Lower leg skin (tissue), 4 donors: Measurements from ENCODE around the gene CFAP157. TPM values are rescaled to one million over a fixed set of nuclear protein-coding genes. Genes with fewer than 3 reads are reported as not detected.

Experiments
- DNase-seq, 2 donors: peaks; one replicate each; pipeline ENCODE4 v3.0.0-alpha.2; 2019; ENCODE audit warnings: low spot score in 2 of 2
- H3K4me3 ChIP-seq: fragments of 200-600 bp; sonication (generic); 2 replicates; pipeline ENCODE4 v1.5.1; 2017; ENCODE audit warnings: mild to moderate bottlenecking, low read depth; ENCODE audit not compliant: poor library complexity, severe bottlenecking
- POLR2A ChIP-seq, 2 donors: fragments of 450-650 bp; IDR thresholded peaks; one replicate each; pipeline ENCODE4 v1.6.1; 2016 to 2017; ENCODE audit warnings: antibody characterized with exemption in 2 of 2, mild to moderate bottlenecking in 1 of 2, moderate library complexity in 1 of 2
- WGBS, 2 donors: methylation state at CpG; one replicate each; pipeline ENCODE4 v1.1.5; 2018; 5-methylcytosine and 5-hydroxymethylcytosine counted together
- intact Hi-C: fragments of 100-400 bp; cut with DNase I; formaldehyde crosslinking; loops from one replicate; pipeline ENCODE4 v1.15.0; 2023; ENCODE audit warnings: low total_unique reads
- total RNA-seq, 4 donors: library from RNA; depleted of rRNA; stranded (reverse); fragments of >200 nt; gene quantifications; one replicate each; pipeline ENCODE4 v1.1.0, GENCODE V29; 2016
- TF ChIP-seq, protein P1 (sequence below), 3 donors: fragments of 450-650 bp; IDR thresholded peaks; one replicate each; pipeline ENCODE4 v1.5.1; 2016; ENCODE audit warnings: antibody characterized with exemption in 3 of 3, mild to moderate bottlenecking in 3 of 3, moderate library complexity in 2 of 3

Gene CFAP157
- total RNA-seq, 4 donors from 2014 or later = 0.23 TPM; not detected in 3

DNA sequence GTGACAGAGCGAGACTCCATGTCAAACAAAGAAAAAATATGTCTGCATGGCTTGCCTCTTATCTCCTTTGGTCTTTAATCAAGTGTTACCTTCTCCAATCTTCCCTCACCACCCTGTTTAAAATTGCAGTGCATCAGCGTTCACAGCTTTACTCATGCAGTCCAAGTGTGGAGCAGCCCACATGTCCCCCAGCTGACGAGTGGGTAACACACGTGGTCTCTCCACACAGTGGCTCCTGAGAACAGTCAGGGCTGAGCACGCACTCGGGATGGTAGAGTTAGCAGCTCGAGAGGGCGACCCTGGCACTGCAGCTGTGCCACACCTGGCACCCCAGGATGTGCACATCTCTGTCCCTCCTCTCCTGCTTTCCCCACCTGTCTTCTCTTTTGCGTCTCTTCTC is 25.9 kb upstream of the CFAP157 start:
- no peak for DNase-seq
- 85 to 86% methylated on average over 9 of the region's 9 CpGs for WGBS, 2 donors
- no peak overlapping the region for H3K4me3 ChIP-seq
- intact Hi-C loops = loop anchor here (10.0 kb wide), 1 partner anchor 46 kb away; no protein-coding TSS in a partner anchor
- TF ChIP-seq, protein P1, sequence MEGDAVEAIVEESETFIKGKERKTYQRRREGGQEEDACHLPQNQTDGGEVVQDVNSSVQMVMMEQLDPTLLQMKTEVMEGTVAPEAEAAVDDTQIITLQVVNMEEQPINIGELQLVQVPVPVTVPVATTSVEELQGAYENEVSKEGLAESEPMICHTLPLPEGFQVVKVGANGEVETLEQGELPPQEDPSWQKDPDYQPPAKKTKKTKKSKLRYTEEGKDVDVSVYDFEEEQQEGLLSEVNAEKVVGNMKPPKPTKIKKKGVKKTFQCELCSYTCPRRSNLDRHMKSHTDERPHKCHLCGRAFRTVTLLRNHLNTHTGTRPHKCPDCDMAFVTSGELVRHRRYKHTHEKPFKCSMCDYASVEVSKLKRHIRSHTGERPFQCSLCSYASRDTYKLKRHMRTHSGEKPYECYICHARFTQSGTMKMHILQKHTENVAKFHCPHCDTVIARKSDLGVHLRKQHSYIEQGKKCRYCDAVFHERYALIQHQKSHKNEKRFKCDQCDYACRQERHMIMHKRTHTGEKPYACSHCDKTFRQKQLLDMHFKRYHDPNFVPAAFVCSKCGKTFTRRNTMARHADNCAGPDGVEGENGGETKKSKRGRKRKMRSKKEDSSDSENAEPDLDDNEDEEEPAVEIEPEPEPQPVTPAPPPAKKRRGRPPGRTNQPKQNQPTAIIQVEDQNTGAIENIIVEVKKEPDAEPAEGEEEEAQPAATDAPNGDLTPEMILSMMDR (IDR thresholded peaks at IDR 0.05) = no peak
- TF ChIP-seq POLR2A (IDR thresholded peaks at IDR 0.05) = no peak

DNA sequence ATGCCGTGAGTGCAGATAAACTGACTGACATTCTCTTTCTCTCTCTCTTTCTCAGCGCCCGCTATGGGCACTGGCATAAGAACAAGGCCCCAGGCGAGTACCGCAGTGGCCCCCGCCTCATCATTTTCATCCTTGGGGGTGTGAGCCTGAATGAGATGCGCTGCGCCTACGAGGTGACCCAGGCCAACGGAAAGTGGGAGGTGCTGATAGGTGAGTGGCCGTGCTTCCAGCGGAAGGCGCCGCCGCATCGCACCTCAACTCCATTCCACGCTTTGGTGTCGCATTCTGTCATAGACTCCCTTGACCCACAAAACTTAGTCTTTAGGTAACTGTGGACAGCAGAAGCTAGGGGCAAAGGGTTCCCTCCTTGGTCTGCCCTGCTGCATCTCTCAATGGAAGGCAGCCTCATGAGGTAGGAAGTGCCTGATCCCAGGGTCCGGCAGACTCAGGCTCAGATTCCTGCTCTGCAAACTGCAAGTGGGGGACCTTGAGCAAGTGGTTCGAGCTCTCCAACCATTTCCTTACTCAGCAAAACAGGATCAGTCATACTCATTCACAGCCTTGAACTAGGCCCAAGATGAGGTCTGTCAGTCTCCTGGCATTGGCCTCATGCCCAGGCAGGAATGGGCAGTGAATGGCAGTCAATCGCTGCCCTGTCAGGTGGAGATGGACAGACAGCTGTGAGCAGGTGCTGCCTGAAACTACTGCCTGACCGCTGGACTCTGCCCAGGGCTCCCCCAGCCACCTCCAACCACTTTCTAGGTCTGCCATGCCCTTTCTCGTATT is 24.2 kb upstream of the CFAP157 start:
- TF ChIP-seq, protein P1 (IDR thresholded peaks at IDR 0.05) = no peak
- TF ChIP-seq POLR2A (IDR thresholded peaks at IDR 0.05) = no peak
- intact Hi-C loops = loop anchor here (10.0 kb wide), 1 partner anchor 48 kb away; no protein-coding TSS in a partner anchor
- no peak overlapping the region for H3K4me3 ChIP-seq
- WGBS, 2 donors = 91 to 94% methylated on average over 23 of the region's 23 CpGs
- DNase-seq = no peak

DNA sequence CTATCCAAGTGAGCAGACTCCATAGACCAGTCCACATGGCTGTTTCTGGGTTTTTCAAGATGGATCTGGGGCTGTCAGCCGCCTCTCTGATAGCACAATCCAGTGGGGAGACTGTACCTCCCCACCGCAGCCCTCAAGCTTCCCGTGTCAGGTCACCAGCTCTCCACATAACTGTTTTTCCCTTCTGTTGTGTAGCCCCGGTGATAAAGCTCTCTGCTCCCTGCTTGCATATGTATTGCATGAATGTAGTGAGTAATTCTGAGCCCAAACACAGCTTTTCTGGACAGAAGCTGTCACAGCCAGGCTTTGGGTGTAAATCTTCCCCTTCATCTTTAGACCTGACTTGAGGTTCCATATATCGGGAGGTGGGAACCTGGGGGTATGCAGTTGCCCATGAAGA is 23.1 kb upstream of the CFAP157 start:
- intact Hi-C loops = loop anchor here (10.0 kb wide), 1 partner anchor 49 kb away; no protein-coding TSS in a partner anchor
- no peak for DNase-seq
- 84 to 89% methylated on average over 5 of the region's 5 CpGs for WGBS, 2 donors
- no peak overlapping the region for H3K4me3 ChIP-seq
- TF ChIP-seq POLR2A (IDR thresholded peaks at IDR 0.05) = no peak
- TF ChIP-seq, protein P1 (IDR thresholded peaks at IDR 0.05) = no peak

DNA sequence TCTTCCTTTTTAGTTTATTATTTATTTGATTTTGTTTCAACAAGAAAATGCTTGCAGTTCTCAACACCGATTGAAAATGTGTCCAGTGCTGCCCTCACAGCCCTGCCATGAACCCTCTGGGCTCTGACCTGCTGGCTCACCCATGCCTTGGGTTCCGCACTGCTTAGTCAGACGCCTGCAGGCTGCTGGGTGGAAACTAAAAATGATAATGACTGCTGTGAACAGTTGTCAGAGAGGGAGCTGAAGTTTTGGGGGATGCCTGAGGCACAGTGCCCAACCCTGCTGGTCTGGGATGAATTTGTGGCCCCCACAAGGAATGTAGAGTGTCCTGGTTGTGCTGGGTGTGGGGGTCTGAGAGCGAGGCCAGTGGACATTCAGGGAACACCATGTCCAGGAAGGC is 22.2 kb upstream of the CFAP157 start:
- intact Hi-C loops = loop anchor here (10.0 kb wide), 1 partner anchor 50 kb away; no protein-coding TSS in a partner anchor
- 79 to 81% methylated on average over 4 of the region's 4 CpGs for whole genome bisulfite sequencing, 2 donors

DNA sequence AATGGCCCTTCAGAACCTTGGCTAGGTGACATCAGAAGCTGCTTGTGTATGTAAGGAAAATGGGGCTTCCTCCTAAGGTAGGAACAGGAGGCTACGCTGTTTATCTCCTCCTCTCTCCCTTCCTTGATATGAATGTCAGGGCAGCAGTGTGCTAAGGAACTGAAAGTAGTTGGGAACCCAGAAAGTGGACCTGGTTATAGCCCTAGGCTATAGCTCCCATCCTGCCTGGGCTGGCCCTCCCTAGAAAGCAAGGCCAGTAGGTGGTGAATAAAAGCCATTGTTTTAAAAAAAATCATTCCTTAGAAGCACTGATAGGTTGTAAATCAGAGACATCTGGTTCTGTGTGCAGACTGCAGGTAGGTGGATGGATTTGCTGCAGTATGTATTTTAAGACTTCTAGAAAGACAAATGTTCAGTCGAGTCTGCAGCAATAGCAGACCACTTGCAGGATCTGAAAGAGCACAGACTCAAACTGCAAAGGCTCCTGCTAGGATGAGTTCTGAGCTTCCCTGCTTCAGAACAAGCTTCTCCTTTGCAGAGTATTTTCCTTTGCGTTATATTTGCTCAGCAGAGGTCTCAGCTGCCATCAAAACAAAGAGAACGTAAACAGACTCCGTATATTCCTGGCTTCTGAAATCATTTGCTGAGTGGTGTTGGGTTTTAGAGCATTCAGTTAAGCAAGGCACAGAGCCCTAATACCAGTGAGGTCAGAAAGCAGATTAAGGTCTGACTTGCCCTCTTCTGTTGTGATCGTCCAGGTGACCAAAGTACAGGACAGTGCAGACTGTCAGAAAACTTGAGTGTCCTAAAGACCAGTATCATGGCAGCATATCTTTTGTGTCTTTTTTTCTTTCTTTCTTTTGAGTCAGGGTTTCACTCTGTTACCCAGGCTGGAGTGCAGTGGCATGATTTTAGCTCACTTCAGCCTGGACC is 20.1 kb upstream of the CFAP157 start:
- intact Hi-C loops = loop anchor here (10.0 kb wide), 1 partner anchor 52 kb away; no protein-coding TSS in a partner anchor
- TF ChIP-seq, protein P1 (IDR thresholded peaks at IDR 0.05) = no peak
- TF ChIP-seq POLR2A (IDR thresholded peaks at IDR 0.05) = no peak
- WGBS, 2 donors = 78 to 83% methylated on average over 6 of the region's 6 CpGs
- DNase-seq = no peak
- H3K4me3 ChIP-seq = no peak overlapping the region

More for the DNA sequence above, 22.2 kb upstream of the CFAP157 start:
- H3K4me3 ChIP-seq = no peak overlapping the region
- TF ChIP-seq, protein P1 (IDR thresholded peaks at IDR 0.05) = no peak
- no peak for TF ChIP-seq POLR2A (IDR thresholded peaks at IDR 0.05)
- no peak for DNase-seq
